NCI-H2107 treated with DMSO at 0.1 percent for 48 hours (cell line): Measurements from ENCODE around the gene ZFP69B.
A peak's percentile ranks its signal among the peaks of the same experiment; 100 is the strongest.
"Not testable (repeated sequence)": the region's sequence is repeated elsewhere in the genome, so short reads cannot be mapped to it uniquely, and the experiment has no call there.

Experiments used
- DNase-seq: peaks from one replicate; lab custom pipeline; 2025; ENCODE audit not compliant: unreplicated experiment; lab: John Stamatoyannopoulos, UW

The ZFP69B gene

DNA sequence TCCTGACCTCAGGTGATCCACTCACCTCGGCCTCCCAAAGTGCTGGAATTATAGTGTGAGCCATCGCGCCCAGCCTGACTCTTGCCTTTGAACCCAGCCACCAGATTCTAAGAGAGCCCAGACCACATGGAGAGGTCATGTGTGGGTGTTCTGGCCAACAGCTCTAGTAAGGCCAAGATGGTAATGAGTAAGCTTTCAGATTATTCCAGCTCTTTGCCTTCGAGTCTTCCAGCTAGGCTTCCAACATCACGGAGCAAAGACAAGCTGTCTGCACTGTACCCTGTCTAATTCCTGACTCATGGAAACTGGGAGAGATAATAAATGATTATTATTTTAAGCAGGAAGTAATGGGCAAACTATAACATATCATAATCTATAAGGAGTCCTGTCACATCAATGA is 14.8 kb upstream of the ZFP69B start:
- DNase-seq, result no peak

DNA sequence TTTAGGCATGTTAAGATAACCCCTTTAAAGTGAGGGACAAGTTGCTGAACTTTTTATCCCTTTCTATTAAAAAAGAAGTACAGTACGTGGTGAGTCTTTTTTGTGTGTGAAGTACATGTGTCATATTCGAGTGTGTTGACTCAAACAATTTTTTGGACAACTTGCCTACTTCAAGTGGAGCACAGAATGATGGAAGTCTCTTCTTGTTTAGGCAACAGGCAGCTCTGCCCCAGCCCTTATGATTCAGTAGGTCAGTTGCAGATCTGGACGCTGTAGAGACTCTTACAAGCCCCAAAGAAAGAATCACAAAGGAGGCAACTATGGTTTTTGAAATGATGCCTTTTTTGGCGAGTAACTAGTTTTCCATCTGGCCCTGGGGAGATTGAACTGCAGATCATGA is 14.4 kb upstream of the ZFP69B start:
- DNase-seq, result no peak

GRCh38 chr1:40438391-40439015 is 11.8 kb upstream of the ZFP69B start:
- no peak for DNase-seq

DNA sequence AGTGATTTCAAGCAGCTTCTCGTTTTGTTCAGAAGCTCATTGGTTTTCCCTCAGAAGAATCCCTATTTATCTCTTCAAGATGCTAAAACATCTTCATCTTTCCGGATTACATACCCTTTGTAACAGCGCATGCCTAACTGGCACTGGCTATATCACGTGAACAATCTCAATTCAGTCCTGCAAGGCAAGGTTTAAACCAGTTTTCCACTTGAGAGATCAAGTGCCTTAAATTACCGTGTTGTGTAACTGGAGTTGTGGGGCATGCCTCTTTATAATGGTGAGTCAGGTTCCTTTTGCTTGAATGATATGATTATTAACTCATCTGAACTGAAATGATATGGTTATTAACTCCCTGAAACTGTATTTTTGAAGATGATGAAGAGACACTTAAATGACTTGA is 11.0 kb upstream of the ZFP69B start:
- peak; percentile 29 for DNase-seq

DNA sequence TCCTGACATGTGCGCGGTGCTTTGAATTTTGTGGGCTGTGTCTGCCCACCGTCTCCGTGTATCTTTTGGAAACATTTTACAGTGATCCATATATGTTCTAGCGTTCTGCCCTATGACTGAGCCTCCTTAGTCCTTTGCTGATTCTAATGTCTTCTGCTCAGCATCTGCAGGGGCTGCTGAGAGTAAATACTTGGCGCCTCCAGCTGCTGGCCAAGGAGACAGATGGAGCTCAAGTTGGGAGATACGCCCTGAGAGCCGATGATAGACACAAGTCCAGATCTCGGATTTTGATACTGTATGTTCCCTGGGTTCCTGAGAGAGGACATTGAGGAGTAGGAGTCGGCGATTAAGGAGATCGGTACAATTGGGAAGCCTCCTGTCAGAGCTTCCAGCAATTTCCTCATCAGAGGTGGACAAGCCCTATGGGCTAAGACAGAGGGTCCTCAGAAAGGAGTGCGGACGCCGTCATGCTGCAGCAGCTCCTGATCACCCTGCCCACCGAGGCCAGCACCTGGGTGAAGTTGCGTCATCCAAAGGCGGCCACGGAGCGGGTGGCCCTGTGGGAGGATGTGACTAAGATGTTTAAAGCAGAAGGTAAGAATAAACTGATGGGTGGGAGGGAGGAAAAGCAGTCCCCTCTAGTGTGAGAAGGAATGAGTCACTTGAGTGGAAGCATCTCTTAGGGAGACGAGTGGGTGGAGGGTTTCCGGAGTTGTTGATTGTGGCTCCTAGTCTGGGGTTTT is 390 bp downstream of the ZFP69B start:
- no peak for DNase-seq

GRCh38 chr1:40451238-40451585 is 936 bp downstream of the ZFP69B start:
- no peak for DNase-seq

DNA sequence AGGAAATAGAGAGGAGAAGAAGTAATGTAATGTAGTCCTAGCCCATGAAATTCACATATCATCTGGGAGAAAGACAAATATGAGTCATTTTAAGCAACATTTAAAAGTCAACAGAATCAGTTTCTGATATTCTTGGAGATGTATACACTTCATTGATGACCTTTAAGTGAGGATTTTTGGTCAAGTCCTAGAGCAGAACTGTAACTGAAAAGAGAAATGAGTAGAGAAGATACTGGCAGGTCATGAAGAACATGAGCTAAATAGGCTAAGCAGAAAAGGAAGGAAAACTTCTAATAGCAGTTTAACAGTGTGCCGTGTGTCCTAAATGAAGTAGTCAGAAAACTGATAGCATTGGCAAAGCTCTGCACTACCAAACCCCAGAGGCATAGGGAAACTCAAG is 4.6 kb downstream of the ZFP69B start:
- no peak for DNase-seq

DNA sequence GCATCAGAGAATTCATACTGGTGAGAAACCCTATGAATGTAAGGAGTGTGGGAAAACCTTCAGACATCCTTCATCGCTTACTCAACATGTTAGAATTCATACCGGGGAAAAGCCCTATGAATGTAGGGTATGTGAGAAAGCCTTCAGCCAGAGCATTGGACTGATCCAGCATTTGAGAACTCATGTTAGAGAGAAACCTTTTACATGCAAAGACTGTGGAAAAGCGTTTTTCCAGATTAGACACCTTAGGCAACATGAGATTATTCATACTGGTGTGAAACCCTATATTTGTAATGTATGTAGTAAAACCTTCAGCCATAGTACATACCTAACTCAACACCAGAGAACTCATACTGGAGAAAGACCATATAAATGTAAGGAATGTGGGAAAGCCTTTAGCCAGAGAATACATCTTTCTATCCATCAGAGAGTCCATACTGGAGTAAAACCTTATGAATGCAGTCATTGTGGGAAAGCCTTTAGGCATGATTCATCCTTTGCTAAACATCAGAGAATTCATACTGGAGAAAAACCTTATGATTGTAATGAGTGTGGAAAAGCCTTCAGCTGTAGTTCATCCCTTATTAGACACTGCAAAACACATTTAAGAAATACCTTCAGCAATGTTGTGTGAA is 12.8 kb downstream of the ZFP69B start:
- no peak for DNase-seq

DNA sequence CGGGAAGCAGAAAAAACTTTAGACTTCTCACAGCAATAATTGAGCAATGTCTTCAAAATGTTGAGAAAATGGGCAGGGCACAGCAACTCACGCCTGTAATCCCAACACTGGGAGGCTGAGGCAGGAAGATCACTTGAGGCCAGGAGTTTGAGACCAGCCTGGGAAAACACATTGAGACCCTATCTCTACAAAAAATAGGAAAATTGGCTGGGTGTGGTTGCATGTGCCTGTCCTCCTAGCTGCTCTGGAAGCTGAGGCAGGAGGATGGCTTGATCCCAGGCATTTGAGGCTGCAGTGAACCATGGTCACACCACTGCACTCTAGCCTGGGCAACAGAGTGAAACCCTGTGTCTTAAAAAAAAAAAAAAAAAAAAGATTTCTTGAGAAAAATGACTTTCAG is 19.1 kb downstream of the ZFP69B start:
- DNase-seq, result no peak

DNA sequence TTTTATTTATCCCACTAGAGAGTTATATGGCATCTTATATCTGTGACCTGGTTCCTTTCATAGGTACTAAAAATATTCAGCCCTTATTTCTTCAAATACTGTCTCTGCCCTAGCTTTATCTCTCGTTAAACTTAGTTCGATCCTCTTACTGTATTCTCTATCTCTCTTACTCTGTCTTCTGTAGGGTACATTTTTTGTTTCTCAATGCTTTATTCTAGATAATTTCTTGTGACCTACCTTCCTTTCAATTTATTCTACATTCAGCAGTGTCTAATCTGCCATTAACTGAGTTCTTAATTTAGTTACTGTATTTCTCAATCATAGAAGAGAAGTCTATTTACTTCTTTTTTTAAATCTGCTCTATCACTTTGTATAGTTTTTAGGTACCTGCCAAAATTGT is 25.0 kb downstream of the ZFP69B start:
- DNase-seq, result no peak

- DNase-seq, result no peak
Observed at GRCh38 chr1:40476924-40477677, 26.8 kb downstream of the ZFP69B start, which contains the start of gene ZFP69. Gene ZFP69, plus strand, starts transcription at chr1:40477290. Its CDS starts 2,072 bp downstream, at chr1:40479362.

GRCh38 chr1:40477678-40478053 is 27.4 kb downstream of the ZFP69B start:
- no peak for DNase-seq

DNA sequence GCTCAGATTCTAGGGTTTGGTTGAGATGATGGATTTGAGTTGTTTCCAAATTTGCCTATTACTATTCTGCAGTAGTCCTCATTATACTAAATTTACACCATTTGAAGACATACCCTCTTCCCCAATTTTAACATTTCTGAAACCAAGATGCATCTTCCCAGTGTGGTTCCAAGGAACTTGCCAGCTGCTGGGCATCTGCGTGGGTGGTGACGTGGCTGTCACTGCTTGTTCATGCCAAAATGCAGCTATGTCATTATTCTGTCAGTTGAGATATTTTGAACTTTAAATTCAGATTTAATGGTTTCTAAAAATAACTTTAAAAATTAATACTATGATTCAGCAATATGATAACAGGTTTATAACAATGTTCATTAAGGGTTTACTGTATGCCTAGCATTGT is 28.0 kb downstream of the ZFP69B start:
- DNase-seq, result no peak

GRCh38 chr1:40479156-40479555 is 28.9 kb downstream of the ZFP69B start:
- DNase-seq, result no peak

GRCh38 chr1:40495315-40495903 is 45.1 kb downstream of the ZFP69B start:
- no peak for DNase-seq

DNA sequence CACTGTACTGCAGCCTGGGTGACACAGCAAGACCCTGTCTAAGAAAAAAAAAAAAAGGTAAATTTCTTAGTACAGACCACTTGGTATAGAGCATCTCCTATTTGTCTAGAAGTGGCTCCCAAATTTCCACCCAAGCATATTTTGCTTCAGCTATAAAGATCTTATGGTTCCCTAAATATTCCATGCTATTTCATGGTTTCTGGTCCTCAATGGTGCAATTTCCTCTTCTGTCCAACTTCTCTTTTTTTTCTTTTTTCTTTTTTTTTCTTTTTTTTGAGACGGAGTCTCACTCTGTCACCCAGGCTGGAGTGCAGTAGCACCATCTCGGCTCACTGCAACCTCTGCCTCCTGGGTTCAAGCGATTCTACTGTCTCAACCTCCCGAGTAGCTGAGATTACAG is 52.4 kb downstream of the ZFP69B start:
- DNase-seq, result not testable (repeated sequence)

- no peak for DNase-seq
Observed at GRCh38 chr1:40507973-40508372, 57.7 kb downstream of the ZFP69B start.

DNA sequence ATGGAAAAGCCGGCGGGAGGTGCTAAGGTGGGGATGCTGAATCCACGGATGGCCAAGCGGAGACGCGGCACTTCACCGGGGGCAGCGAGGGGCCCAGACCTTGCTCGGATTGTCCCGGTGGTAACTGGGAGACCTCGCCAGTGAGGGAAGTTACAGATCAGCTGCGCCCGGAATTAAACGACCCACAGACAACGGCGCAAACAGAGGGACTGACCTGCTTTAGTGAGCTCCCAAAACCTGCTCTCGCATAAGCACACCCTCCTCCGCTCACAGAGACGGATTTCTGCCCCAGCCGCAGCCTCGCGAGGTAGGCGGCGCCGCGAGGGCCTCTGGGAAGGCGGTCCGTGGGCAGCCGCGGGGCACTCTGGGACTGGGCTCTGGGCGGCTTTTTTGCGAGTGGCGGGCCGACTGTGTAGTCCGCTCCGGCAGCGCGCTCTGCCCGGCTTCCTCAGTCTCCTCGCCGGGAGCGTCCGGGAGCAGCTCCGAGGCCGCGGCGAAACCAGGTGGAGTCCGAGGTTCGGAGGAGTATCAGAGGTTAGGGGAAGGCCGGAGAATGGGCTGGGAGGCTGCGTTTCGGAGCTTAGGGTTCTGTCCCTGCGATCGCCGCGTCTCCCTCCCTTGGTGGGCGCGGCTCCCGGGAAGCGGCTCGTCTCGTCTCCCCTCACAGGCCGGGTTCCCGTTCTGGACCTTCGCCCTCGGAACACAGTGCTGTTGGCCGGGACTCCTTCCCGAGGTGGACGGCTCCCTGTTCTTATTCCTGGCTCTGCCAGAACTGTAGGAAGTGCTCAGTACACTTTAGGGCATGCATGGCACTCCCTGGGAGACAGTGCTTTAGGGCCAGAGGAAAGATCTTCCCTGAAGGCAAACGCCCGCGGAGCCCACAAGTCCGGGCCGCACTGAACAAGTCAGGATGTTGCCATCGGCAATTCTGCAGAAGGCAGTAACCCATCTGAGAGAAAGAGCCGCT is 58.4 kb downstream of the ZFP69B start, which contains the start of gene EXO5:
Gene EXO5 (plus strand): TSS at position 393 of the 967 bp plus-strand sequence. CDS start 5,778 bp downstream, outside the sequence.
- DNase-seq, result peak; percentile 8
